AG08396 (cell line): ENCODE data around the gene PRKAG3.
A peak's percentile ranks its signal among the peaks of the same experiment; 100 is the strongest.
"Not testable (repeated sequence)": the region's sequence is repeated elsewhere in the genome, so short reads cannot be mapped to it uniquely, and the experiment has no call there.

Experiments
- DNase-seq: peaks from one replicate; pipeline ENCODE4 v3.0.0; 2012; ENCODE audit warnings: low spot score, mixed read lengths

The PRKAG3 gene

GRCh38 chr2:218863021-218863520 lies 31.5 kb upstream of the PRKAG3 start:
- DNase-seq, result no peak

GRCh38 chr2:218861645-218862318 lies 30.2 kb upstream of the PRKAG3 start:
- DNase-seq, result no peak

GRCh38 chr2:218860950-218861381 lies 29.4 kb upstream of the PRKAG3 start:
- DNase-seq, result no peak

GRCh38 chr2:218859988-218860831 lies 28.6 kb upstream of the PRKAG3 start:
- DNase-seq, result no peak

GRCh38 chr2:218859556-218859987 lies 28.0 kb upstream of the PRKAG3 start, which contains the start of gene WNT6:
Gene WNT6 (plus strand): TSS chr2:218859805. CDS start chr2:218860038, 233 bp downstream.
- no peak for DNase-seq

- DNase-seq, result no peak
Observed at GRCh38 chr2:218858671-218859555, 27.3 kb upstream of the PRKAG3 start.

GRCh38 chr2:218858138-218858445 lies 26.5 kb upstream of the PRKAG3 start:
- no peak for DNase-seq

GRCh38 chr2:218857371-218858137 lies 26.0 kb upstream of the PRKAG3 start:
- no peak for DNase-seq

GRCh38 chr2:218856896-218857243 lies 25.3 kb upstream of the PRKAG3 start:
- no peak for DNase-seq

- no peak for DNase-seq
Observed at GRCh38 chr2:218856167-218856895, 24.7 kb upstream of the PRKAG3 start.

- no peak for DNase-seq
Observed at GRCh38 chr2:218855305-218856166, 23.9 kb upstream of the PRKAG3 start.

GRCh38 chr2:218854860-218855259 lies 23.3 kb upstream of the PRKAG3 start:
- DNase-seq, result no peak

- no peak for DNase-seq
Observed at GRCh38 chr2:218853766-218854165, 22.2 kb upstream of the PRKAG3 start.

GRCh38 chr2:218852911-218853667 lies 21.5 kb upstream of the PRKAG3 start:
- DNase-seq, result peak; percentile 66

- no peak for DNase-seq
Observed at GRCh38 chr2:218851286-218851685, 19.7 kb upstream of the PRKAG3 start.

- DNase-seq, result no peak
Observed at GRCh38 chr2:218850796-218851195, 19.2 kb upstream of the PRKAG3 start.

- DNase-seq, result no peak
Observed at GRCh38 chr2:218849721-218850120, 18.1 kb upstream of the PRKAG3 start.

- not testable (repeated sequence) for DNase-seq
Observed at GRCh38 chr2:218846963-218847362, 15.4 kb upstream of the PRKAG3 start.

GRCh38 chr2:218844334-218844733 lies 12.7 kb upstream of the PRKAG3 start:
- DNase-seq, result not testable (repeated sequence)
